ENCODE results near the gene CPTP.

GRCh38 chr1:1318777-1319645 is 5.6 kb upstream of the CPTP start:
- no peak for TF ChIP-seq CTCF (IDR thresholded peaks at IDR 0.05; ENCODE audit: low read length)
- TF ChIP-seq EZH2 (optimal IDR thresholded peaks at IDR 0.05; ENCODE audit: low read depth, low read length): no peak
- no peak for TF ChIP-seq EZH2phosphoT487 (IDR thresholded peaks at IDR 0.05; ENCODE audit: low read length)

Data from MM.1S (cell line).